Measurements from ENCODE around the gene DEFB110.

DEFB110 gene

DNA sequence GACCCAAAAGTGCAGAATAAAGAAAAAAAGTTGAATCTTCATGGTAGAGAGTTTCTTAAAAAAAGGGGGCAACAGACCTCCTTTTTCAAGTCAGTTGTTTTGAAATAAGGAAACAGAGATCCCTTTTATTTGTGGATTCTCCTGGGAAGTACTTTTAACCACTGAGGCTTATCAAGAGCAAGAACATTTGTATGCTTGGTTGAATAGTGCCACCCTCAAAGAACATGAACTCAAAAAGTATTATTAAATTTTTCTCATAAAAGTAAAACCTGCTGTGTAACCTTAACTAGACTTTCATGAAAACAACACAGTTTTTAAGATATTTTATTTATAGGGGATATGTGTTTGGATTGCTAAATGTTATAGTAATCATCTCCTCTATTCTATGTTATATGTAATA lies at the start of gene DEFB110:
Gene DEFB110 (minus strand): TSS at position 101 of the 400 bp plus-strand sequence. CDS start 59 bp downstream, at position 42.
- no peak for DNase-seq (ENCODE audit: low read depth in 2 of 2)

DNA sequence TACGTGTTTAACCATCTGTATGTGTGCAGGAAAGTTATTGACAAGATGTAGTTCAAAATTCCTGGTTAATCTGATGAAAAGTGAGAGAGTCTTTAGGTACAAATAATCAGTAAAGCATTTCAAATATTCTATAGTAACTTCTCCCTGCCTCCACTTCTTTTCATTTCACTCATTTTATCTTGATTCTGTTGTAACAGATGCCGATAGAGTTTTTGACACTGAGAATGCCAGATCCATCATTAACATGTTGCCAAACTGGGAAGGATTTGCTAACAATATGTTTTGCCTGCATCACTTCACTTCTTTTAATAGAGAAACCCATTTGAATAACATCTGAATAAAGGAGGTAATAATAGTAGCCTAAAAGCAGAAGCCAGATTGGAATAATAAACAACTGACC lies 48.3 kb upstream of the DEFB110 start:
- no peak for DNase-seq (ENCODE audit: low read depth in 2 of 2)

DNA sequence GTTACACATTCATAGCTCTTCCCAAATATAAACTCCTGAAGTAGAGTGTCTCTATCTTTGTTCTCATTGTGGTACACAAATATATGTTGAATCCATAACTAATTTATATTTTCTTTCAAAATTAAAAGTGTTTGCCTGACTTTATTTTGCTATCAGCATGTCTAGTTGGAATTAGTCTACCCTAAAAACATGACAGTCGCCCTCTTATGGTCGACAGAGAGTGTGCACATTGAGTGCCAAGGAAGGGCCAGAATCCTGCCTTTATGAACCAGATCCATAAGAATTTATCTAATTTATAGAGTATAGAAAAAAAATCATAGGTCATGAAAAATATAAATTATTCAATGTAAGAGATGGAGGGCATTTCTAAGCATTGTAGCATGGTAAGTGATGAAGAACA lies 40.3 kb upstream of the DEFB110 start:
- no peak for DNase-seq (ENCODE audit: low read depth in 2 of 2)

DNA sequence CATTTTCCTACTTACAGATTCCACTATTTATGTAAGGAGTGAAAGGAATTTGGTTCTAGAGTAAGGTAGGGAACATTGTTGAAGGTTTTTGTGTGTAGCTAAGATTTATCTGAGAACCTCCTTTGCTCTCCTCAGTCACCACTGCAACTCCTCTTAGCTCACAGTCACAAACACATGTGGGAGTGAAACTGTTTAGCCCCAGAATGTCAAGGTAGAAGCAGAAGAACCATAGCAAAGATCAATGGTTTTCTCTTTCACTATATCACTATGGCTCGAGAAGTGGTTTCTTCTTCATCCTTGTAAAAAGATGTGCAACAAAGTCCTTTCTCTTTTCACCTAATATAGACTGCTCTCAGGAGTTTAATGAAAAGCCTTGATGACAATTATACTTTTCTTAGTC lies 34.4 kb upstream of the DEFB110 start:
- DNase-seq (ENCODE audit: low read depth in 2 of 2), result no peak

DNA sequence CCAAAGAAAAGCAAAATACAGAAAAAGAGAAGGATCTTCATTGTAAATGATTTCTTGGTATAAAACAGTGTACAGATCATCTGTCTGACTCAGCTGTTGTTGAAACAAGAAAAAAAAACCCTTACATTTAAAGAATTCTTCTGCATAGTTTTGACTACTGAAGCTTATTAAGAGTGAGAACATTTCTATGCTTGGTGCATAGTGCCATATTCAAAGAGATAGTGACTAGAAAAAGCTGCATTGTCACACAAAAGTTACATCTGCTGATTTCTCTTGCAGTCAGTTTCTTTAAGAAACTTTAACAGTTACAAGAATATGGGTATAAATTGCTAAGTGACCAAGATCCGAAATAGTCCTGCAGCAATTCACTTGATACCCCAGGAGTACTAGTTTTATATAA lies 28.0 kb upstream of the DEFB110 start, which contains the start of gene DEFB112:
Gene DEFB112 (minus strand): TSS at position 101 of the 400 bp plus-strand sequence. CDS start 60 bp downstream, at position 41.
- DNase-seq (ENCODE audit: low read depth in 2 of 2), result no peak

DNA sequence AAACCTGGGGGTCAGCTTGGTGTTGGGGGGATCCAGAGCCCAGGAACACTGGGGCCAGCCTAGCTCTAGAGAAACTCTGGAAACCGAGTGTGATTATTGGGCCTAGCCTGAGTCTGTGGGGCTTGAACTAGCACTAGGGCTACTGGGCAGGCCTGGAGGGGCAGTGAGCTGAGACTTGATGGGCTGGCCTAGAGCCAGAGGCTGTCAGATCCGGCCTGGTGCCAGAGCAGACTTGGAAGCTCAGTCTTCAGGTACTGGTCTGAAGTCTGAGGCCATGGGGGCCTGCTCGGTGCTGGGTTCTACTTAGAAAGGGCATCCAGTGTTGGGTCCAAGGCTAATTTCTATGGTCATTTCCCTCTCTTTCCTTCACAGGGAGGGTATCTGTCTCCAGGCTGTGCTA lies 25.2 kb upstream of the DEFB110 start:
- DNase-seq (ENCODE audit: low read depth in 2 of 2), result no peak

DNA sequence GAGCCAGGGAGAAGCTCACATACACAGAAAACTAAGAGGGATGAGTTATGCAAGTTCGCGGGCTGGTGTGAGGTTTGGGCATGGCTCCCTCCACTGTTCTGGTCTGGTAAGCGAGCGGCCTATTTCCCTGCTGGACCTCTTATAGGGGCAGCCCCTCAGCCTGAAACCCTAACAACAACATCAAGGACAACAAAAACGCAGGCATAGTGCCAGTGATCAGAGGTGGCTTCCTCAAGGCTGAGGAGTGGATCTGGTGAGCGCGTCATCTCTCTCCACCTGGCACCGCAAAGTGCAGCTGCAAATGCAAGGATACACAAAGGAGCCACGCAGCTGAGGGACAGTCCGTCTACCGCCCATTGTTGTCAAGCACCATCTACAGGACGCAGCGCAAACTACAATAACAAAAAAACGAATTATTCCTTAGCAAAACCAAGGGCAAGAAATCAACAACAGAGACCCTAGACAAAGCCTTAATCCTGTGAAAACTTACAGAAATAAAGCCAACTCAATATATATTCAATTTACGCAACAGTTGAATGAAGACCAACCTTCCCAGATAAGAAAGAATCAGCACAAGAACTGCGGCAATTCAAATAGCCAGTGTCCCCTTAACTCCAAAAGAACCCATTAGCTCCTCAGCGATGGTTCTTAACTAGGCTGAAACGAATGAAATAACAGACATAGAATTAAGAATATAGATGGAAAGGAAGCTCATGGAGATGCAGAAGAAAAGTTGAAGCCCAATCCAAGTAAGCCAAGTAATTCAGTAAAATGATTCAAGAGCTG lies 9.2 kb upstream of the DEFB110 start:
- DNase-seq (ENCODE audit: low read depth in 2 of 2), result no peak

DNA sequence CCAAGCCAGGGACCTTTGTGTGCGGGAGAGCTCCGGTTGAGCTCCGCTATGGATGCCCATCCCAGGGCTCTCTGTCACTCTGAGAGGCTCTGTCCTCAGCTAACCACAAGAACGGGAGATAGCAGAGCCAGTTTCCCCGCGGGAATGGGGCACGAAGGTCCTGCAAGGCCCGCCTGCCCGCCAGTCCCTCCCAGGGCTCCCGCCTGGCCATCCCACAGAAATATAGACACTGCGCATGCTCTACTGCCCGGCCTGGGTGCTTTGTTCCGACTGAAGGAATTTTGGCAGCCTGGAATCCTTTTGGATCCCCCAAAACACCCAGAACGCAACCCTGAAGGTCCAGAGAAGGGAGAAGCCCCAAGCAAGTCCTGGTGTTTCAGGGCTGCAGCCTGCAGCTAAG lies 8.6 kb upstream of the DEFB110 start:
- DNase-seq (ENCODE audit: low read depth in 2 of 2), result no peak

DNA sequence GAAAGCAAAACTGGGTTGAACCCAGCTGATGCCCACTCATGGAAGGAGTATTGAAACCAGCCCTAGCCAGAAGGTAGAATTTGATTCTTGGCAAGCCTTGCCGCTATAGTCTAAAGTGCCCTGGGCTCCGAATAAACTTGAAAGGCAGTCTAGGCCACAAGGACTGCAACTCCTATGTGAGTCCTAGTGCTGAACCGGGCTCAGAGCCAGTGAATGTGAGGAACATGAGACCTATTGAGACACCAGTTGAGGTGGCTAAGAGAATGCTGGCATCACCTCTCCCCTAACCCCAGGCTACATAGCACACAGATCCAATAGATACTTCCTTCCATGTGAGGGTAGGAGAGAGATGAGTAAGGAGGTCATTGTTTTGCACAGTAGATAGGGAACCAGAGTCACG lies 3.5 kb upstream of the DEFB110 start:
- no peak for DNase-seq (ENCODE audit: low read depth in 2 of 2)

DNA sequence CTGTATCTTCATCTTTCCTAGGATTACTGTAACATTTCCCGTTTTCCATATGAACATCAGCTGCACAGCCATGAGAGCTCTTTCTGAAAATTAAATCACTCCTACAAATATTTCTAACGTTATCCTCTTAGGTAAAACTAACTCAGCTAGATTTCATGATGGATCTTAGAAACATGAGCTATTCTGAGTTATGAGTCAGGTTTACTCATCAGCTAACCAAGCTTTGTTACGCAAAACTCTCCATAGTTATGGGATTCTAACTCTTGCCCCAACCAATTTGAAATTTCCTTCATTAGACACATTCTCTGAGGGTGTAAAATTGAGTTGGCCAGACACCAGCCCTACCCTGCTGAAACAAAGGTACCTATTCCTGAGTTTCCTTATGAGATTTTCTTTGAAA lies 14.0 kb downstream of the DEFB110 start:
- peak; percentile 33 for DNase-seq (ENCODE audit: low read depth in 2 of 2)

DNA sequence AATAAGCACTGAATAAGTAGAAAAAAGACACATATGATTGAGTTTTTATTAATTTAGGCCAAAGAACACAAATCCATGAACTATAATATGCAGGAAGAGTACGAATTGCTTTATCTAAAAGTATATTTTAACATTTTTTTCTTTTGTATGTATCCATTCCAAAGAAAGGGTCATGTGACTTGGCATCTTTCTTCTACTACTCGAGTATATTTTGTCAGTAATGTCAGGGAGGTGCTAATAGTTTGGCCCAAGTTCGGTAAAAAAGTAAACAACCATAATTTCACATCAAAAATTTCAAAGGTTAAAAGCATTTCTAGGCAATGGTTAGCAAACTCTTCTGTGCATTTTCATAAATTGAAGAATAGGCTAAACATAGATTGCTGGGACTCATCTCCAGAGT lies 18.7 kb downstream of the DEFB110 start:
- no peak for DNase-seq (ENCODE audit: low read depth in 2 of 2)

DNA sequence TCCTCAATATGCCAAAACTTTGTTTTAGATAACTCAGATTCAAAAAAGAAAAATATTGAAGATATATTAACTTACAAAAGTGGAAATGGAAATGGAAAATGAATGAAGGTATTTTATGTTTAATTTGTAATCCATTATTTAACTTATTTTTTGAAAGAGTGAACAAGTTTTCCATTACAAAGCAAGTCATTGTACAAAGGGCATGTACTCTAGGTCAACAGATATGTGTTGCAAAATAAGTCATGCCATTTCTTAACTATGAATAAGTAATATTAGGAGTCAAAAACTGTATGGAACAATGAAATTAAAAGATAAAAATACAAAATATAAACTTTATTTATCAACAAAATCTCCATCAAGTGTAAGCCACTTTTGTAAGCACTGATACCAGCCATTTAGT lies 26.5 kb downstream of the DEFB110 start:
- no peak for DNase-seq (ENCODE audit: low read depth in 2 of 2)

DNA sequence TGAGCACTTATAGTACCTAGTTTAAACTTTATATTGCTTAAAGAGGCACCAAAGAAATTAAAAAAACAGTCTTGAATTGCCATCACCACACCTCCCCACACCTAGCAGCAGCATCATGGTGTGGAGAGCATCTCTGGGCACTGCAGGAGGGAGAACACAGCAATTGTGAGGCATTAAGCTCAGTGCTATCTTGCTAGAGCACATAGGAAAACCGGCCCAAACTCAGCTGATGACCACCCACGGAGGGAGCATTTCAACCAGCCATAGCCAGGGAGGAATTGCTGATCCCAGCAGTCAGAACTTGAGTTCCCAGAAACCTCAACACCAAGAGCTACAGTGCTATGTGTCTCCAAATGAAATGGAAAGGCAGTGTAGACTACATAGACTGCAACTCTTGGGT lies 32.9 kb downstream of the DEFB110 start:
- no peak for DNase-seq (ENCODE audit: low read depth in 2 of 2)

DNA sequence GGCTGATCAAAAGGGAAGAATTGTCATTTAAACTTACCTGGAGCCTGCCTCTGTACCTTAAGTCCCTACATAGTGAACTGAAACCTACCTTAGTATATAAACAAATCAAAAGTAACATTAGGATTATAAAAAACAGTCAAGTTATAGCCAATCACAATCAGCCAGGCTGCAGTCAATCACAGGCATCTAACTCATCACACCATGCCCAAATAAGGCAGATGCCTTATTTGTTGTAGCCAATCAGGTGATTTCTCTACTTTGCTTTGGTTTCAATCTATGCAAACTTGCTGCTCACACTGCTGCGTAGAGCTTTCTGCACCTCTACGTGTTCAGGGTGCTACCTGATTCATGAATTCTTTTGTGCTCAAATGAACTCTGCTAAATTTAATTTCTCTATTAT lies 34.0 kb downstream of the DEFB110 start:
- no peak for DNase-seq (ENCODE audit: low read depth in 2 of 2)

DNA sequence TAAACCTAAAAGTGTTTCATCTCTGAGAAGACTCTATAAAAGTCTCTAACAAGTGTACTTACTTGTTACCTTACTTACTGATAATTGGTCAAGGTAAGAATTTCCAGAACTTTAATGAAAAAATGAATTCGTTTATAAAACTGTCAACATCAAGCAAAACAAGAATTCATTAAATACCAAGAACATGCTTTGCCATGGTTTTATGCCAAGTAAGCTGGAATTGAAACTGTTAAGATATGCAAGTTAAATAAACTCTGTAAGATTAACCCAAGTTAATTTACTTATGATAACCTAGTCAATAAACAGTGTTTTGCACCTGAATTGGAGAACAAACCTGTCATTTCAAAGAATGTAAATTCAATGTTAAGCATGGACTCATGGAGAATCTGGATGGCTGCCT lies 35.2 kb downstream of the DEFB110 start:
- no peak for DNase-seq (ENCODE audit: low read depth in 2 of 2)

DNA sequence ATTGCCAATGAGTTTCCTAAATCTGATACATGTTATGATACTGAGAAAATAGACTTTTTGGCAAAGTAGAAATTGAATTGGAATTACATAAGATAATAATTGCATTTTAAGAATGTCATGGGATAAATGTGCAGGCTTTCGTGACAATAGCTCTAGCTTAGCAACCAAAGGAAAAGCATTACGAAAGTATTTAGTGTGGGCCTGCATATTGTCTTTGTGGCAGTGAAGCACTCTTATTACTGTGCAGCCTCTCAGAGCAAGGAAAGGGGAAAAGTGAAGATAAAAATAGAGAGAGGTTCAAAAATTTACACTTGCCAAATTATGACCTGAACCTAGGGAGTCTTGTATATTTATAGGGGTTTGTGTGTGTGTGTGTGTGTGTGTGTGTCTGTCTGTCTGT lies 39.7 kb downstream of the DEFB110 start:
- no peak for DNase-seq (ENCODE audit: low read depth in 2 of 2)

DNA sequence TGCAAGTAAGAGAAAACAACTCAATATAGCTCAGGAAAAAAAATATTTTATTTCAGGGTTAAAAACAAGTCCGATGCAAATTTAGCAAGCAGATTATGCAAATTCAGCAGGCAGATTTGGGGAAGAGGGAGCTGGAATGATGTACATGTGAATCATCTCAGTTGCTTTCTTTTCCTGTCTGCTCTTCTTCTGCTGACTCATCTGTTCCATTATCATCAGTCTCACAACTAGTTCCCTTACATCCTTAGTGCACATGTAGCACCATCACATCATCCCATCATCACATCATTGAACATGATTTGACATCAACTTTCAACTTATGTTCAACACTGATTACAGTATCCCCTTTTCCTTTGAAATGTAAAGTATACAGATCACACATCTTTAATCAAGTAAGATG lies 40.9 kb downstream of the DEFB110 start:
- DNase-seq (ENCODE audit: low read depth in 2 of 2), result peak; percentile 12 to 17

DNA sequence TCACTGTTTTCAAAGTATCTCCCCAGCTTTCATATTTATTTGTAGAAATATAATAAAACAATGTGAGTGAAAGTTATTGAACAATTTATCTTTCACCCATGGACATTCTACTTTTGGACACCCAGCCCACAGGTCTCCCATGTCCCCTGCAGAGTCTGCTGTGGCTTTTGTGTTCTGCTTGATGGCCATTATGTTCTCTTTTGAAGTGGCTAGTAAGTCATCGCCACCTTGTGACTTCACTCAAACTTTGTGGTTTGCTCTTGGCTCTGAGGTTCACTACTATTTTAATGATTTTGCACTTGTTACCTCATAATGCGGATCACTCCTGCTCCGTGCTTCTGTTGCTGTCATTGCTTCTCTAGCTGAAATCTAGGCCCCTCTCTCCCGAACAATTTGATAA lies 42.2 kb downstream of the DEFB110 start:
- DNase-seq (ENCODE audit: low read depth in 2 of 2), result no peak

DNA sequence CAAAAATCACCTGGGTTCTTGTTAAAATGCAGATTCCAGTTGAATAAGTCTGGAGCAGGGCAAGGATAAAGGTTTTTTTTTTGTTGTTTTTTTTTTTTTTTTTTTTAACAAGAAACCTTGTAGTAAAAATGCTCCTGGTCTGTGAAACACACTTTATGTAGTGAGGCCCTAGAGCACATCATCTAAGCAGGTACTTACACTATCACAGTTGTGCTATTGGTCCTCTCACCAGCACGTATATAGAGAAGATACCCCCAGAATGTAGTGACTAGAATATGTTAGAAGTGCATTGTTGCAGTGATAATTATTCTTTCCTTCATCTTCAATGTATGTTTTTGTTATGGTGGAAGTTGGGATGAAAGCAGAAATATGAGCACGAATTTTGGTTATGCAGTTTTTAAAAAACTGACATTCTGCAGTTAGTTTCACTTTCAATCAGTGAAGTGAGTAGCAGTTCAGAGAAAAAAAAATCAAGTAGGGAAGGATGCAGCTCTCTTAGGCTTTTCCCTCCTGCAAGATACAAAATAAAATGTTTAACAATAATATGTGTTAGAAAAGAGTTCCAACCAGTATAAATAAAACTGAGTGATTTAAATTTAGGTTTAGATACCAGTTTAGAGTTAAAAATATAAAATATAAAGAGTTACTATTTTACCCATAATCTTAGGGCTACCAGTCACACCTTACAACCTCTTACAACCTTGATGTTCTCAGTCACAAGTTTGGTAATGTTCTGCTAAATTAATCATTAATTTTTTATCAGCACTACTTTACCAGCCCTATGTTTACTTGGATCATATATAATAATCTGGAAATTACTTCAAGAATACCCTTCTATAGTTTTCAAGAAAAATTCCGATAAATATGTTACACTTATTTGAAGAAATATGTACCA lies 43.2 kb downstream of the DEFB110 start:
- no peak for DNase-seq (ENCODE audit: low read depth in 2 of 2)

DNA sequence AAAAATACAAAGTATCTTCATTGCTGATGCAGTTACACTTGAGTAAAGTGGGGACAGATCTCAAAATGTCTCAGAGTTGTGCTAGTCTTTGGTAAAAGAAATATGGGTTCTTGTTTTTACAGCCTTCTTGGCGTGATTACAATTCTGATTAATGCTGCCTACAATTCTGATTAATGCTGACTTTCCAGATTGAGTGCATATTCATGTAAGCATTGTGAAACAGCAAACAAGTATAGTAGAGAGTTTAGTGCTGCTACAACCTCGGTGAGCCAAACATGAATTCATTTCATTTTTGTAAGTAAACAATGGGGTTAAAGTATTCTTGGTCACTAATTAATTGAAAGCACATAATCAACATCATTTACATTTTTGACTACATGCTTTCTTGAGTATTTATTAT lies 52.2 kb downstream of the DEFB110 start, which contains the start of gene DEFB113:
Gene DEFB113 (minus strand): TSS at position 21 of the 400 bp plus-strand sequence. CDS start 0 bp downstream, at position 21.
- no peak for DNase-seq (ENCODE audit: low read depth in 2 of 2)
